Thymus (tissue), 11 donors: Measurements from ENCODE around the gene QSOX2. TPM values are rescaled to one million over a fixed set of nuclear protein-coding genes. Genes with fewer than 3 reads are reported as not detected.
"Not testable (repeated sequence)": the region's sequence is repeated elsewhere in the genome, so short reads cannot be mapped to it uniquely, and the experiment has no call there.

ENCODE experiments used
- DNase-seq, 9 donors: peaks; one replicate each; pipeline ENCODE4 v3.0.0-alpha.2; 2013; ENCODE audit warnings: low spot score in 9 of 9, low read depth in 6 of 9, missing footprints in 1 of 9
- H3K27ac ChIP-seq, 2 donors: one replicate each; pipeline ENCODE4 v1.5.1; 2013; ENCODE audit warnings: control low read depth in 1 of 2, low read depth in 1 of 2, low read length in 1 of 2, mild to moderate bottlenecking in 1 of 2, moderate library complexity in 1 of 2
- H3K27me3 ChIP-seq, 2 donors: one replicate each; pipeline ENCODE4 v1.5.1; 2013; ENCODE audit warnings: low read length in 1 of 2; ENCODE audit not compliant: control insufficient read depth in 2 of 2, insufficient read depth in 1 of 2
- H3K36me3 ChIP-seq, 2 donors: one replicate each; pipeline ENCODE4 v1.5.1; 2013; ENCODE audit warnings: low read length in 1 of 2, mild to moderate bottlenecking in 1 of 2, moderate library complexity in 1 of 2; ENCODE audit not compliant: control insufficient read depth in 2 of 2, insufficient read depth in 2 of 2
- H3K4me1 ChIP-seq, 2 donors: one replicate each; pipeline ENCODE4 v1.5.1; 2013; ENCODE audit warnings: low read length in 2 of 2; ENCODE audit not compliant: control insufficient read depth in 2 of 2, insufficient read depth in 2 of 2
- H3K4me3 ChIP-seq, 2 donors: one replicate each; pipeline ENCODE4 v1.5.1; 2013; ENCODE audit warnings: low read length in 2 of 2, control low read depth in 1 of 2, mild to moderate bottlenecking in 1 of 2
- H3K9me3 ChIP-seq, 2 donors: one replicate each; pipeline ENCODE4 v1.5.1; 2013; ENCODE audit warnings: low read length in 1 of 2, mild to moderate bottlenecking in 1 of 2; ENCODE audit not compliant: control insufficient read depth in 2 of 2, insufficient read depth in 1 of 2
- WGBS: extraction: QIAGEN DNeasy Blood & Tissue Kit; methylation state at CpG from one replicate; pipeline ENCODE4 v1.1.7; 2013; 5-methylcytosine and 5-hydroxymethylcytosine counted together
- polyA plus RNA-seq: library from polyadenylated mRNA; stranded (reverse); fragments of 200-250 nt; gene quantifications from one replicate; pipeline ENCODE4 v1.2.3, GENCODE V29; 2013
- total RNA-seq: library from RNA; stranded (reverse); fragments of 120-200 nt; gene quantifications from one replicate; pipeline ENCODE4 v1.2.4, GENCODE V29; 2013
- donor health status: healthy.

QSOX2 gene
- total and polyA plus RNA-seq, 2 donors = 3.9 to 11.5 TPM

DNA sequence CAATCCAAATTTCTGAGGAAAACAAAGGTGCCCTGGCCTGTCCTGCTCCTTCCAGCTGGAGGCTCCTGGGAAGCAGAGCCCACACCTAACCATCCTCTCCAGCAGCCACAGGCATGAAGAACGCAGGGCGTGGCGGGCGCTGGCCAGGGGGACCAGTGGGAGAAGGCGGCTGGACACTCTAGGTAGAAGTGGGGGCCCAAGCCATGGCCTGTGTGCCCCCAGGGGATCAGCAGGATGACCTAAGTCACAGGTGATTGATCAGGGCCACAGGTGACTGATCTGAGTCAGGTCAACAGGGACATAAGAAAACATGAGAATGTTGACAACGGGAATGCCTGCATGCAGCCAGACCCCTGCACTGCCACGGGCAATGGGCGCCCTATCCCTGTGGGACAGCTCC, 3.4 kb downstream of the QSOX2 start:
- Histone ChIP-seq H3K9me3 (no peaks in the 10 kb centered on the region), H3K4me3 (no peak overlapping the region), H3K4me1 (peaks cover 17 to 41% of the 10 kb centered on the region in 2 donors), H3K27ac (no peak overlapping the region), H3K27me3 (peaks cover 0 to 9% of the 10 kb centered on the region in 2 donors), H3K36me3 (peaks cover 5% of the 10 kb centered on the region in 2 donors)
- WGBS = 98% methylated on average over 8 of the region's 8 CpGs
- DNase-seq = no peak

DNA sequence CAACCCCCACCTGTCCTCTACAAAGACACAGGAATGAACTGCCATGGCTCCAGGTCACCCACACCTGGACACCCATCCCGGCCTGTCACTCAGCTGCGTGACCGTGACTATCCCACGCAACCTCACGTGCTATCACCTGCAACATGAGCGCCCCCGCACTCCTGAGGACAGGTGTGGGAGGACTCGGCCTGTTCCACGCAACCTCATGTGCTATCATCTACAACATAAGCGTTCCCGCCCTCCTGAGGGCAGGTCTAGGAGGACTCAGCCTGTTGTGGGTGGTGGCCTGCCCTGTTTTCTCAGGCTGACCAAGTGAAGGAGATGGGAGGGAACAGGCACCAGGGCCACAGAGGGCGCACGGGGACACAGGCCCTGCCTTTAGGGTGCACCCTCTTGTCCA, 4.1 kb downstream of the QSOX2 start:
- Histone ChIP-seq H3K4me1 (peaks cover 17 to 37% of the 10 kb centered on the region in 2 donors), H3K4me3 (no peak overlapping the region), H3K36me3 (peaks cover 8 to 11% of the 10 kb centered on the region in 2 donors), H3K9me3 (no peaks in the 10 kb centered on the region), H3K27ac (no peak overlapping the region), H3K27me3 (peaks cover 0 to 2% of the 10 kb centered on the region in 2 donors)
- 97% methylated on average over 13 of the region's 13 CpGs for WGBS
- no peak for DNase-seq

DNA sequence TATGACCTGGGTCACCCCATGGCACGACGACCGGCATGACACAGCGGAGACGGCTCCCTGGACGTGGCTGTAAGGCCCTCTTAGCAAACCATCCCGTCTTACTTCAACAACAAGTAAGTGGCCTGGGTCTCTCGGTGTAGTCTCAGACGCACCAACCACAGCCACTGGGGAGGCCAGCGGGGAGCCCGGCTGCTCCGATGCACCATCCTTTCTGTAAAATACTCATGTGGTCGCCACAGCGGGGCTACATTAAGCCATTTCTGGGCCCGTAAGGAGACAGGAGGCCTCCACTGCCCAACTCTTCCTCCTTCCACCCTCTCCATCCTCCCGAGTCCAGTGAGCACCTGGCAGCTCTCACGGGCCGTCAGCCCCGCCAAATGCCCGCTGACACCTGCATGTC, 4.7 kb downstream of the QSOX2 start:
- 97% methylated on average over 20 of the region's 20 CpGs for WGBS
- Histone ChIP-seq H3K36me3 (peaks cover 12 to 17% of the 10 kb centered on the region in 2 donors), H3K27ac (no peak overlapping the region), H3K4me3 (no peak overlapping the region), H3K4me1 (peaks cover 17 to 32% of the 10 kb centered on the region in 2 donors), H3K9me3 (no peaks in the 10 kb centered on the region), H3K27me3 (no peaks in the 10 kb centered on the region)
- no peak for DNase-seq

DNA sequence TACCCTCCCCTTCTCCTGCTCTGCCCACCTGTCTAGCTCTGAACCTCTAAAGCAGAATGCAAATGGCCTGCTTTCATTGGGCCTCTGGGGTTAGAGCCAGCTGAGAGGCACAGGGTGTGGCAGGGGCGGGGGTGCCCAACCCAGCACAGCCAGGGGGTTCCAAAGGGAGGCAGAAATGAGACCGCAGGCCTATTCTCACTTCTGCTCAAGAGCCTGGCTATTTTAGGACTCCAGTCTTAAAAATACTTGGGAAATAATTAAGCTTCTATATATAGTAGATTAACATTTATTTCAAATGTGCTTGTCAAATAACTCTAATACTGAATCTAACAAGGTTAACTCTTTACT, 5.7 kb downstream of the QSOX2 start:
- no peaks in the 10 kb centered on the region for H3K9me3 ChIP-seq
- peaks cover 14 to 29% of the 10 kb centered on the region in 2 donors for H3K4me1 ChIP-seq
- no peaks in the 10 kb centered on the region for H3K27me3 ChIP-seq
- H3K36me3 ChIP-seq = peaks cover 21 to 26% of the 10 kb centered on the region in 2 donors
- 92% methylated on average over 2 of the region's 2 CpGs for WGBS
- no peak overlapping the region for H3K4me3 ChIP-seq
- no peak for DNase-seq
- H3K27ac ChIP-seq = no peak overlapping the region

DNA sequence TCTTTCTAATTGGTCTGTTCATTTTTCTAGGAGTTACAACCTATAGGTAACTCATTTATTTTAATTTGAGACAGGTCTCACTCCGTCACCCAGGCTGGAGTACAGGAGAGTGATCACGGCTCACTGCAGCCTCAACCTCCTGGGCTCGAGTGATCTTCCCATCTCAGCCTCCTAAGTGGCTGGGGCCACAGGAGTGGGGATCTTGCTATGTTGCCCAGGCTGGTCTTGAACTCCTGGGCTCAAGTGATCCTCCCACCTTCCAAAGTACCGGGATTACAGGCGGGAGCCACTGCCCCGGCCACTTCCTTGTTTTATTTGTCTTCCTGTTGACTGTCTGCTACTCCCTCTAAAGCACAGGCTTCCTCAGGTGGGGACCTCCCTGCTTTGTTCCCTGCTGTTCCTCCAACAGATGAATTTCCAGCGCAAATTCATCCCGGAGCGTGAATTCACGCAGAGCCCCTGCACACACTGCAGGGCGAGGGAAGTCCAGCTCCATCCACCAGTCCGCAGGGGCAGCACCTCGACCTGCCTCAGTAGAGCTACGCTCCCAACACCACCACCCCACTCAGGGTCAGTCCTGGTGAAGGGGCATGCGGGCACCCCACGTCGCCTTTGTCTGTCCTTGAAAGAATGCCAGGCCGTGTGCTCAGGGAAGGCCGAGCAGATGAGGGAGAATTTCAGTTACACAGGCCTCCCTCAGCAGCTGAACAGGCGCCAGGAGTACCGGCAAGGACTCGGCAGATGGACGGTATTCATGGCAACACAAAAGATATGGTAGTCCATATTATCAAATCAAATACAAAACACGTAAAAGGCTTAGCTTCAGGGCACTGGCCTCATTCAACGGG, 6.3 kb downstream of the QSOX2 start:
- H3K4me3 ChIP-seq = no peak overlapping the region
- DNase-seq = no peak
- WGBS = 96% methylated on average over 25 of the region's 25 CpGs

DNA sequence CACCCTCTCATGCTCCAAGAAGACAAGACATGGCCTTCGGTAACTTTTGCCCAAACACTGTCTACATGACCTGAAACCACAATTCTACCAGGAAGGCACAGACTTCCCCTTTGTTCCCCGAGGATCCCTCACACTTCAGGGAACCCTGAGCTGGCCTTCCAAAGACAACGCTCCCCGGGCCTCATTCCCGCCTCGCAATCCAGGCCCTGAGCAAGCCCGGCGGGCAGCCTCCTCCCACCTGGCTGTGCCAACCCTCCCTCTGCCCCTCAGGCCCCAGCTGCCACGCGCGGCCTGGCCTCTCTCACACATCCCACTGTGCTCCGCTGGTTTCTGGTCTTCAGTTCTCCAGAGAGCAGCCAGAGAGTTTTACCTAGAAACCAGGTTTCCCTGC, 7.3 kb downstream of the QSOX2 start:
- Histone ChIP-seq H3K9me3 (no peaks in the 10 kb centered on the region), H3K4me3 (no peak overlapping the region), H3K27me3 (no peaks in the 10 kb centered on the region), H3K36me3 (peaks cover 24 to 31% of the 10 kb centered on the region in 2 donors), H3K27ac (no peak overlapping the region), H3K4me1 (peaks cover 0 to 25% of the 10 kb centered on the region in 2 donors)
- 80% methylated on average over 12 of the region's 12 CpGs for WGBS
- no peak for DNase-seq

More for the DNA sequence above, 6.3 kb downstream of the QSOX2 start:
- peaks cover 24 to 26% of the 10 kb centered on the region in 2 donors for H3K36me3 ChIP-seq
- no peaks in the 10 kb centered on the region for H3K9me3 ChIP-seq
- H3K27me3 ChIP-seq = no peaks in the 10 kb centered on the region
- peaks cover 8 to 23% of the 10 kb centered on the region in 2 donors for H3K4me1 ChIP-seq
- no peak overlapping the region for H3K27ac ChIP-seq

DNA sequence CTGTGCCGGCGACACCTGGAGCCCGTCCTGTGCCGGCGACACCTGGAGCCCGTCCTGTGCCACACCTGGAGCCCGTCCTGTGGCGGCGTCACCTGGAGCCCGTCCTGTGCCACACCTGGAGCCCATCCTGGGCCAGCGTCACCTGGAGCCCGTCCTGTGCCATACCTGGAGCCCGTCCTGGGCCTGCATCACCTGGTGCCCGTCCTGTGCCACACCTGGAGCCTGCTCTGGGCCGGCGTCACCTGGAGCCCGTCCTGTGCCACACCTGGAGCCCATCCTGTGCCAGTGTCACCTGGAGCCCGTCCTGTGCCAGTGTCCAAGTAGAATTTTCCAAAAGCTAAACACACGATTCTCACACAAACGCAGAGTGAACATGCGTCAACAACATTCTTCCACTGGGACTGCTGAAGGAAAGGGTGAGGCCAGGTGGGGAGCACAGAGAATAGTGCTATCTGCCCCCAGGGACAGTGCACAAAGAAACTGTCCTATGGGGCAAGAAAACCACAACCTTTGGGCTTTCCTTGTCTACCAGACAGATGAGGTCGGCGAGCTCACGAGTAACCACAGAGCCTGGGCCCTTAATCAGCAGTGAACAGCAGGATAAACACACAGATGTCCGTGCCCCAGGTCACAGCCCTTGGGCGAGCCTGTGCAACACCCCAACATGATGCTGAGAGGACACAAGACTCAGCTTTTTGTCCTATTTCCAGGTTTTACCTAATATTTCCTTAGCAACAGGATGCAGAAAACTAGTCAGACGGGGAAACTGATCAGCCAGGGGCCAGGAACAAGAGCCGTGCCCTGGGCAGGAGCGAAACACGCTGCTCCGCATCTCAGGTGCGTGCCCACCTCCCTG, 7.9 kb downstream of the QSOX2 start:
- no peaks in the 10 kb centered on the region for H3K27me3 ChIP-seq
- WGBS = 90% methylated on average over 32 of the region's 32 CpGs
- H3K4me1 ChIP-seq = peaks cover 0 to 29% of the 10 kb centered on the region in 2 donors
- no peak for DNase-seq
- no peak overlapping the region for H3K4me3 ChIP-seq
- peaks cover 24 to 31% of the 10 kb centered on the region in 2 donors for H3K36me3 ChIP-seq
- no peaks in the 10 kb centered on the region for H3K9me3 ChIP-seq
- H3K27ac ChIP-seq = no peak overlapping the region

DNA sequence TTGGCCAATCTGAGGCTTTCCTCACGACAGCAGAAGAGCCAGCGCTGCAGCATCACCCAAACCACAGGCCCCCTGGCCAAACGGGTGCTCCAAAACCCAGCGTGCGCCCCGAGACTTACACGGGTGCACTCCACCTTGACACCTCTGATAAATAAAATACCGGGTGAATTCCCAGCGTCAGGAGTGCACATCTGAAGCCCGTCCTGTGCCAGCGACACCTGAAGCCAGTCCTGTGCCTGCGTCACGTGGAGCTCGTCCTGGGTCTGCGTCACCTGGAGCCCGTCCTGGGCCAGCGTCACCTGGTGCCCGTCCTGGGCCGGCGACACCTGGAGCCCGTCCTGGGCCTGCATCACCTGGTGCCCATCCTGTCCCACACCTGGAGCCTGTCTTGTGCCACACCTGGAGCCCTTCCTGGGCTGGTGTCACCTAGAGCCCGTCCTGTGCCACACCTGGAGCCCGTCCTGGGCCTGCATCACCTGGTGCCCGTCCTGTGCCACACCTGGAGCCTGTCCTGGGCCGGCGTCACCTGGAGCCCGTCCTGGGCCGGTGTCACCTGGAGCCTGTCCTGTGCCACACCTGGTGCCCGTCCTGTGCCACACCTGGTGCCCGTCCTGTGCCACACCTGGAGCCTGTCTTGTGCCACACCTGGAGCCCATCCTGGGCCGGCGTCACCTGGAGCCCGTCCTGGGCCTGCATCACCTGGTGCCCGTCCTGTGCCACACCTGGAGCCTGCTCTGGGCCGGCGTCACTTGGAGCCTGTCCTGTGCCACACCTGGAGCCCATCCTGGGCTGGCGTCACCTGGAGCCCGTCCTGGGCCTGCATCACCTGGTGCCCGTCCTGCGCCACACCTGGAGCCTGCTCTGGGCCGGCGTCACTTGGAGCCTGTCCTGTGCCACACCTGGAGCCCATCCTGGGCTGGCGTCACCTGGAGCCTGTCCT, 8.9 kb downstream of the QSOX2 start:
- not testable (repeated sequence) for H3K4me3 ChIP-seq, H3K9me3 ChIP-seq, DNase-seq, H3K27ac ChIP-seq, H3K27me3 ChIP-seq
- WGBS = 97% methylated on average over 43 of the region's 43 CpGs
- peaks cover 0 to 35% of the 10 kb centered on the region in 2 donors for H3K4me1 ChIP-seq
- peaks cover 21 to 31% of the 10 kb centered on the region in 2 donors for H3K36me3 ChIP-seq
